Measurements from ENCODE around the gene ALOX12B. TPM values are rescaled to one million over a fixed set of nuclear protein-coding genes. Genes with fewer than 3 reads are reported as not detected.

Gene ALOX12B
- under 1 TPM in 1 of 4 donors, not detected in 3; 0.83 TPM for total RNA-seq

- no peaks in the 10 kb centered on the region for H3K9me3 ChIP-seq
- TF ChIP-seq POLR2A (IDR thresholded peaks at IDR 0.05): no peak
- TF ChIP-seq, protein P1, sequence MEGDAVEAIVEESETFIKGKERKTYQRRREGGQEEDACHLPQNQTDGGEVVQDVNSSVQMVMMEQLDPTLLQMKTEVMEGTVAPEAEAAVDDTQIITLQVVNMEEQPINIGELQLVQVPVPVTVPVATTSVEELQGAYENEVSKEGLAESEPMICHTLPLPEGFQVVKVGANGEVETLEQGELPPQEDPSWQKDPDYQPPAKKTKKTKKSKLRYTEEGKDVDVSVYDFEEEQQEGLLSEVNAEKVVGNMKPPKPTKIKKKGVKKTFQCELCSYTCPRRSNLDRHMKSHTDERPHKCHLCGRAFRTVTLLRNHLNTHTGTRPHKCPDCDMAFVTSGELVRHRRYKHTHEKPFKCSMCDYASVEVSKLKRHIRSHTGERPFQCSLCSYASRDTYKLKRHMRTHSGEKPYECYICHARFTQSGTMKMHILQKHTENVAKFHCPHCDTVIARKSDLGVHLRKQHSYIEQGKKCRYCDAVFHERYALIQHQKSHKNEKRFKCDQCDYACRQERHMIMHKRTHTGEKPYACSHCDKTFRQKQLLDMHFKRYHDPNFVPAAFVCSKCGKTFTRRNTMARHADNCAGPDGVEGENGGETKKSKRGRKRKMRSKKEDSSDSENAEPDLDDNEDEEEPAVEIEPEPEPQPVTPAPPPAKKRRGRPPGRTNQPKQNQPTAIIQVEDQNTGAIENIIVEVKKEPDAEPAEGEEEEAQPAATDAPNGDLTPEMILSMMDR (IDR thresholded peaks at IDR 0.05): no peak
- no peaks in the 10 kb centered on the region for H3K4me1 ChIP-seq
- no peak for DNase-seq
- H3K4me3 ChIP-seq: no peak within 1 kb of the TSS
- H3K27ac ChIP-seq: no peak within 1 kb of the TSS
- H3K36me3 ChIP-seq: no peaks in the 10 kb centered on the region
- H3K27me3 ChIP-seq: no peaks in the 10 kb centered on the region
Observed at GRCh38 chr17:8087075-8087951, at the start of gene ALOX12B. TSS of gene ALOX12B (minus strand) at chr17:8087716. CDS start at chr17:8087442, 274 bp downstream.

DNA sequence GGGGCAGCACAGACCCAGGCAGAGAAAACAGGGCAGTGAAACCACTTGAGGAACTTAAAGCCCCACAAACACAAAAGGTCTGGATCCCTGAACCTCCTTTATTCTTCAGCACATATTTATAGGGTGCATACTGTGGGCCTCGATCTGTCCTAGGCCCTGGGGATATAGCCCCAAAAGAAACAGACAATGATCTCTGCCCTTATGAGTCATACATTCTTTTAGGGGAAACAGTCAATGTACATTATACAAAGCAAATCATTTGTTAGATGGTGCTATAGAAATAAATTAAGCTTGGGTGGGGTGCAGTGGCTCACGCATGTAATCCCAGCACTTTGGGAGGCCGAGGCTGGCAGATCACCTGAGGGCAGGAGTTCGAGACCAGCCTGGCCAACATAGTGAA lies 46.4 kb upstream of the ALOX12B start:
- Histone ChIP-seq H3K4me3 (no peak overlapping the region), H3K36me3 (no peaks in the 10 kb centered on the region), H3K27ac (no peak overlapping the region), H3K4me1 (peaks cover 0 to 9% (median 0%) of the 10 kb centered on the region in 4 donors), H3K27me3 (no peaks in the 10 kb centered on the region), H3K9me3 (no peaks in the 10 kb centered on the region)
- DNase-seq: no peak
- TF ChIP-seq, protein P1 (IDR thresholded peaks at IDR 0.05): no peak
- TF ChIP-seq POLR2A (IDR thresholded peaks at IDR 0.05): no peak

DNA sequence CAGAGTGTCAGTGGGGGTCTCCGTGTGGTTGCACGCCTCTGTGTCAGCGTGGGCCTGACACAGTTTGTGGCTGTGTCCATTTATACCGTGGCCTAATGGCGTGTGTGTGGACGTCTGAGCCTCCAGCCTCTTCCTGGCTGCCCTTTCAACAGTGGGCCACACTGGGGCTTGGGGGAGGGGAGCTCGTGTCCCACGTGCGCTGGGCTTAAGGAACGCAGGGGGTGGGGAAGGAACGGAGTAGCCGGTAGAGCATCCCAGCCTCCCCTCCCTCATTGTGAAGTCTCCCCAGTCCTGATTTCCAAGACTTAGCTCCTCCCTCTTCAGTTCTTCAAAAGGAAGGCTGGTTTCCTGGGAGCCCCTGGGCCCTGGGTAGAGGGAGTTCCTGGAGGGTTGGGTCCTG lies 45.9 kb upstream of the ALOX12B start:
- no peak overlapping the region for H3K4me3 ChIP-seq
- H3K36me3 ChIP-seq: no peaks in the 10 kb centered on the region
- TF ChIP-seq POLR2A (IDR thresholded peaks at IDR 0.05): no peak
- TF ChIP-seq, protein P1 (IDR thresholded peaks at IDR 0.05): no peak
- DNase-seq: no peak
- H3K27me3 ChIP-seq: no peaks in the 10 kb centered on the region
- H3K27ac ChIP-seq: no peak overlapping the region
- no peaks in the 10 kb centered on the region for H3K9me3 ChIP-seq
- H3K4me1 ChIP-seq: peaks cover 0 to 7% (median 0%) of the 10 kb centered on the region in 4 donors

DNA sequence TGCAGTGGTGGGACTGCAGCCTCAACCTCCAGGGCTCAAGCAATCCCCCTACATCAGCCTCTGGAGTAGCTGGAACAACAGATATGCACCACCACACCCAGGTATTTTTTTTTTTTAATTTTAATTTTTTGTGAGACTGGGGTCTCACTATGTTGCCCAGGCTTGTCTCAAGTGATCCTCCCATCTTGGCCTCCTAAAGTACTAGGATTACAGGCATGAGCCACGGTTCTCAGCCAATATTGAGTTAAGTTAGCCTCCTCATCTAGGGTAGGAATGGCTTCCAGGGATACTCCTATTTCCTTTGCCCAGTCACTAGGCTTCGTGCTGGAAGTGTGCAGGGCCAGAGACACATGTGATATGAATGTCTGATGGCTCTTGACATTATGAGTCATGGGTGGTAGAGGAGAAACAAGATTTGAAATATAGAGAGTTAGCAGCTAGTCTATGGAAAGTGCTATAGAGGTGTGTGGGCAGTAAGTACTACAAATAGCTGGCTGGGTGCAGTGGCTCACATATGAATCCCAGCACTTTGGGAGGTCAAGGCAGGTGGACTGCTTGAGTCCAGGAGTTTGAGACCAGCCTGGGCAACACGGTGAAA lies 44.4 kb upstream of the ALOX12B start:
- no peak for DNase-seq
- TF ChIP-seq, protein P1 (IDR thresholded peaks at IDR 0.05): no peak
- TF ChIP-seq POLR2A (IDR thresholded peaks at IDR 0.05): no peak

DNA sequence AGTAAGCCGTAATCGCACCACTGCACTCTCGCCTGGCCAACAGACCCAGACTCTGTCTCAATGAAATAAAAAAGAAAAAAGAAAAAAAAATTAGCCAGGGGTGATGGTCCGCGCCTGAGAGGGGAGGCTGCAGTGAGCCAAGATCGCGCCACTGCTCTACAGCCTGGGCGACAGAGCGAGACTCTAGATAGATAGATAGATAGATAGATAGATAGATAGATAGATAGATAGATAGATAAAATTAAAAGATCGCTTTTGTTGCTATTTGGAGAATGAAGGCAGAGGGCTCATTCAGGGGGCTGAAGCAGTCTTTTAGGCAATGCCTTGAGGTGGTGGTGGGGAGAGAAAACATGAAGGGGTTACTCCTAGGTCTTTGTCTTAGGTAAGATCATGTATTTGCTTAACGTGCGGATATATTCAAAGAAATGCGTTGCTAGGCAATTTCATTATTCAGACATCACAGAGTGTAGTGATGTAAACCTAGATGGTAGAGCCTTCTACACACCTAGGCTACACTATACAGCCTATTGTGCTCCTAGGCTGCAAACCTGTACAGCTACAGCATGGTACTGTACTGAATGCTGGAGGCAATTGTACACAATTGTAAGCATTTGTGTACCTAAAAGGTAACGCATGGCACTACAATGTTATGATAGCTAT lies 40.7 kb upstream of the ALOX12B start:
- H3K4me3 ChIP-seq: no peak overlapping the region
- H3K27me3 ChIP-seq: peaks cover 0 to 14% of the 10 kb centered on the region in 2 donors
- H3K4me1 ChIP-seq: peaks cover 3 to 33% (median 25%) of the 10 kb centered on the region in 4 donors
- no peak for TF ChIP-seq POLR2A (IDR thresholded peaks at IDR 0.05)
- TF ChIP-seq, protein P1 (IDR thresholded peaks at IDR 0.05): no peak
- no peak overlapping the region for H3K27ac ChIP-seq
- DNase-seq: no peak
- no peaks in the 10 kb centered on the region for H3K36me3 ChIP-seq
- H3K9me3 ChIP-seq: no peaks in the 10 kb centered on the region

More for the DNA sequence above, 44.4 kb upstream of the ALOX12B start:
- Histone ChIP-seq H3K4me1 (no peaks in the 10 kb centered on the region), H3K4me3 (no peak overlapping the region), H3K36me3 (no peaks in the 10 kb centered on the region), H3K9me3 (no peaks in the 10 kb centered on the region), H3K27ac (no peak overlapping the region), H3K27me3 (no peaks in the 10 kb centered on the region)
